ENCODE data around the gene OSBPL5. TPM values are rescaled to one million over a fixed set of nuclear protein-coding genes. Genes with fewer than 3 reads are reported as not detected.

OSBPL5 gene
- 10 to 100 TPM; 18.2 to 20.9 (median 19.8) TPM for polyA plus RNA-seq (ENCODE audit: insufficient read length in 4 of 4)

- DNase-seq (ENCODE audit: low read depth in 4 of 4, low spot score in 3 of 4) = peak in 1 of 4 donors; percentile 69
Observed at GRCh38 chr11:3165152-3165705, at the start of gene OSBPL5. Gene OSBPL5, minus strand, starts transcription at chr11:3165310. Its CDS starts 36,162 bp downstream, at chr11:3129148.

GRCh38 chr11:3214420-3214699 lies 49.2 kb upstream of the OSBPL5 start:
- no peak for DNase-seq (ENCODE audit: low read depth in 4 of 4, low spot score in 3 of 4)

GRCh38 chr11:3213659-3214419 lies 48.7 kb upstream of the OSBPL5 start:
- DNase-seq (ENCODE audit: low read depth in 4 of 4, low spot score in 3 of 4) = no peak

- DNase-seq (ENCODE audit: low read depth in 4 of 4, low spot score in 3 of 4) = no peak
Observed at GRCh38 chr11:3208272-3208671, 43.2 kb upstream of the OSBPL5 start.

- no peak for DNase-seq (ENCODE audit: low read depth in 4 of 4, low spot score in 3 of 4)
Observed at GRCh38 chr11:3207526-3208189, 42.5 kb upstream of the OSBPL5 start.

GRCh38 chr11:3206922-3207204 lies 41.8 kb upstream of the OSBPL5 start:
- no peak for DNase-seq (ENCODE audit: low read depth in 4 of 4, low spot score in 3 of 4)

GRCh38 chr11:3206156-3206921 lies 41.2 kb upstream of the OSBPL5 start:
- DNase-seq (ENCODE audit: low read depth in 4 of 4, low spot score in 3 of 4) = no peak

GRCh38 chr11:3205261-3206155 lies 40.4 kb upstream of the OSBPL5 start:
- no peak for DNase-seq (ENCODE audit: low read depth in 4 of 4, low spot score in 3 of 4)

- DNase-seq (ENCODE audit: low read depth in 4 of 4, low spot score in 3 of 4) = no peak
Observed at GRCh38 chr11:3204141-3205015, 39.3 kb upstream of the OSBPL5 start.

GRCh38 chr11:3203221-3204043 lies 38.3 kb upstream of the OSBPL5 start:
- no peak for DNase-seq (ENCODE audit: low read depth in 4 of 4, low spot score in 3 of 4)

- DNase-seq (ENCODE audit: low read depth in 4 of 4, low spot score in 3 of 4) = no peak
Observed at GRCh38 chr11:3202759-3203158, 37.6 kb upstream of the OSBPL5 start.

- no peak for DNase-seq (ENCODE audit: low read depth in 4 of 4, low spot score in 3 of 4)
Observed at GRCh38 chr11:3202305-3202704, 37.2 kb upstream of the OSBPL5 start.

GRCh38 chr11:3201677-3202181 lies 36.6 kb upstream of the OSBPL5 start:
- no peak for DNase-seq (ENCODE audit: low read depth in 4 of 4, low spot score in 3 of 4)

GRCh38 chr11:3201112-3201581 lies 36.0 kb upstream of the OSBPL5 start:
- DNase-seq (ENCODE audit: low read depth in 4 of 4, low spot score in 3 of 4) = no peak

GRCh38 chr11:3200388-3201111 lies 35.4 kb upstream of the OSBPL5 start:
- no peak for DNase-seq (ENCODE audit: low read depth in 4 of 4, low spot score in 3 of 4)

GRCh38 chr11:3199537-3200295 lies 34.6 kb upstream of the OSBPL5 start:
- DNase-seq (ENCODE audit: low read depth in 4 of 4, low spot score in 3 of 4) = no peak

- DNase-seq (ENCODE audit: low read depth in 4 of 4, low spot score in 3 of 4) = no peak
Observed at GRCh38 chr11:3198815-3199214, 33.7 kb upstream of the OSBPL5 start.
